HUES64 (cell line): ENCODE data around the gene SLC39A6.
"Not testable (repeated sequence)": the region's sequence is repeated elsewhere in the genome, so short reads cannot be mapped to it uniquely, and the experiment has no call there.

Source experiments
- H3K27ac ChIP-seq: 2 replicates; pipeline ENCODE4 v1.7.0; 2013; ENCODE audit warnings: low read depth, low read length, inconsistent platforms
- H3K27me3 ChIP-seq: 2 replicates; pipeline ENCODE4 v1.6.1; 2013; ENCODE audit warnings: mild to moderate bottlenecking, low read length; ENCODE audit not compliant: insufficient read depth
- H3K36me3 ChIP-seq: 2 replicates; pipeline ENCODE4 v1.6.1; 2013; ENCODE audit warnings: mild to moderate bottlenecking, low read length; ENCODE audit not compliant: insufficient read depth
- H3K4me1 ChIP-seq: 2 replicates; pipeline ENCODE4 v1.6.1; 2013; ENCODE audit warnings: mild to moderate bottlenecking, low read length, moderate library complexity; ENCODE audit not compliant: insufficient read depth
- H3K4me3 ChIP-seq: 2 replicates; pipeline ENCODE4 v1.5.1; 2013; ENCODE audit warnings: mild to moderate bottlenecking, low read length, moderate library complexity
- H3K9ac ChIP-seq: 2 replicates; pipeline ENCODE4 v1.6.1; 2013; ENCODE audit warnings: mild to moderate bottlenecking, low read depth, low read length
- H3K9me3 ChIP-seq: 2 replicates; pipeline ENCODE4 v1.6.1; 2013; ENCODE audit warnings: low read depth, low read length; ENCODE audit not compliant: insufficient read depth
- WGBS: fragments of 150-250, 120-280 bp; methylation state at CpG from one replicate; pipeline ENCODE4 v1.1.7; 2013; ENCODE audit warnings: missing lambda C conversion rate; 5-methylcytosine and 5-hydroxymethylcytosine counted together

Gene SLC39A6

GRCh38 chr18:36077764-36078163 is 51.4 kb downstream of the SLC39A6 start:
- not testable (repeated sequence) for H3K4me3 ChIP-seq, H3K36me3 ChIP-seq, H3K27ac ChIP-seq, H3K27me3 ChIP-seq, H3K4me1 ChIP-seq, H3K9ac ChIP-seq
- H3K9me3 ChIP-seq = peaks cover 19% of the 10 kb centered on the region
- 98% methylated on average over 21 of the region's 27 CpGs for WGBS

DNA sequence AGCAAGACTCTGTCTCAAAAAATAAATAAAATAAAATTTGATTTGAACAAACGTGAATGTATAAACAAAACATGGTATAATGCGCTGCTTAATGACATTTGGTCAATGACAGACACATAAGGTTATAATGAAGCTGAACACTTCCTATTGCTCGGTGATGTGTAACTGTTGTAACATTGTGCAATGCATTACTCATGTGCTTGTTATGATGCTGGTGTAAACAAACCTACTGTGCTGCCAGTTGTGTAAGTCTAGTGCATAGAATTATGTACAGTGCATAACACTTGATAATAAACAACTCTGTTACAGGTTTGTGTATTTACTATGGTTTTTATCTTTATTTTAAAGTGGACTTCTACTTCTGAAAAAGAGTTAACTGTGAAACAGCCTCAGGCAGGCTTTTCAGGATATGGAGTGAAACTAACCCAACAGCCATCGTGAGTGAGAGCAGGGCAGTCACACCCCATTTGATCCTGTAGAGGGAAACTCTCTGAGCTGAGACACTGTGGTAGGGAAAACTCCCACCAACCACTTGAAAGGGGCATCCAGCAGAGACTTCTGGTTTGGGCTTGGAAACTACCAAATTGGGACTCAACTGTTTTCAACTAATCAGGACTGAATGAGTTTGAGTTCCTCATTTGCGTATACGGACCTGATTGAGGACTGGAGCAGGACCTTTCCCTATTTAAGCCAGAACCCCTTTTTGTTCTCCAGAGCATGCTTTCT is 53.1 kb downstream of the SLC39A6 start:
- WGBS = 92% methylated on average over 6 of the region's 6 CpGs
- no peaks in the 10 kb centered on the region for H3K36me3 ChIP-seq
- H3K27me3 ChIP-seq = no peaks in the 10 kb centered on the region
- peaks cover 15% of the 10 kb centered on the region for H3K9me3 ChIP-seq
- no peaks in the 10 kb centered on the region for H3K4me1 ChIP-seq
- H3K27ac ChIP-seq = no peak overlapping the region
- no peak overlapping the region for H3K4me3 ChIP-seq
- no peak overlapping the region for H3K9ac ChIP-seq

- 91% methylated on average over 4 of the region's 4 CpGs for WGBS
- Histone ChIP-seq H3K4me3 (no peak overlapping the region), H3K36me3 (no peaks in the 10 kb centered on the region), H3K27ac (no peak overlapping the region), H3K9ac (no peak overlapping the region), H3K4me1 (no peaks in the 10 kb centered on the region), H3K27me3 (no peaks in the 10 kb centered on the region), H3K9me3 (peaks cover 3% of the 10 kb centered on the region; the same call in 1 of the 2 replicates)
Observed at GRCh38 chr18:36074435-36074834, 54.7 kb downstream of the SLC39A6 start.

- H3K27me3 ChIP-seq = no peaks in the 10 kb centered on the region
- no peak overlapping the region for H3K4me3 ChIP-seq
- WGBS = 80% methylated on average over 1 of the region's 1 CpG
- no peak overlapping the region for H3K9ac ChIP-seq
- H3K9me3 ChIP-seq = no peaks in the 10 kb centered on the region
- no peak overlapping the region for H3K27ac ChIP-seq
- no peaks in the 10 kb centered on the region for H3K4me1 ChIP-seq
- no peaks in the 10 kb centered on the region for H3K36me3 ChIP-seq
Observed at GRCh38 chr18:36073676-36074075, 55.5 kb downstream of the SLC39A6 start.

- H3K4me3 ChIP-seq, H3K27me3 ChIP-seq, H3K4me1 ChIP-seq, H3K9me3 ChIP-seq, H3K9ac ChIP-seq, H3K27ac ChIP-seq, H3K36me3 ChIP-seq: not testable (repeated sequence)
- WGBS = 95% methylated on average over 8 of the region's 8 CpGs
Observed at GRCh38 chr18:36072406-36072805, 56.7 kb downstream of the SLC39A6 start.

- Histone ChIP-seq H3K27ac (peak within 1 kb of the TSS; percentile 81), H3K9ac (peak within 1 kb of the TSS; percentile 93), H3K4me3 (peak within 1 kb of the TSS; percentile 98), H3K27me3 (no peaks in the 10 kb centered on the region), H3K9me3 (no peaks in the 10 kb centered on the region), H3K4me1 (peaks cover 14% of the 10 kb centered on the region; the same call in 1 of the 2 replicates), H3K36me3 (peaks cover 5% of the 10 kb centered on the region)
- WGBS = under 1% methylated on average over 65 of the region's 66 CpGs
Observed at GRCh38 chr18:36067055-36067957, 61.8 kb downstream of the SLC39A6 start, which contains the start of gene RPRD1A. Gene RPRD1A, minus strand, starts transcription at chr18:36067559. Its CDS starts 155 bp downstream, at chr18:36067404.

DNA sequence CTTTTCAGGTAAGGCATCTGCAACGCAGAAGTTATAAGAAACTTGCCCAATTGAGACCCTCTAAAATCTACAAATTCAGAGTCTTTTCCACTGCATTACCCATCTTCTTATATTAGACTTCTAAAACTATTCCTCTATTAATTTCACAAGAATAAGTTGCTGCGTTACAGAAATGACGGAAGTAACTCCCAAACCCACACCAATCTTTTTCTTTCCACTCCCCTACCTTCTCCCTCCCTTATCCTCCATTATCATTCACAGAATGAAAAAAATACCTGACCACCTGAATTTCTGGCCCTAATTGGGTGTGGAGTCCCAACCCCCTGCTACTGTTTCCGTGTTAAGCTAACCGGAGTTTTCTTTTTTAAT is 62.5 kb downstream of the SLC39A6 start:
- H3K27me3 ChIP-seq = no peaks in the 10 kb centered on the region
- peak overlapping the region; percentile 93 for H3K9ac ChIP-seq
- H3K27ac ChIP-seq = peak overlapping the region; percentile 81
- no peaks in the 10 kb centered on the region for H3K9me3 ChIP-seq
- WGBS = under 1% methylated on average over 5 of the region's 5 CpGs
- peak overlapping the region; percentile 98 for H3K4me3 ChIP-seq
- peaks cover 14% of the 10 kb centered on the region; the same call in 1 of the 2 replicates for H3K4me1 ChIP-seq
- peaks cover 5% of the 10 kb centered on the region for H3K36me3 ChIP-seq

- Histone ChIP-seq H3K9ac (peak overlapping the region; percentile 93), H3K4me3 (peak overlapping the region; percentile 98), H3K4me1 (peaks cover 21% of the 10 kb centered on the region; the same call in 1 of the 2 replicates), H3K27ac (no peak overlapping the region), H3K36me3 (peaks cover 5% of the 10 kb centered on the region), H3K9me3 (no peaks in the 10 kb centered on the region), H3K27me3 (no peaks in the 10 kb centered on the region)
- 58% methylated on average over 5 of the region's 5 CpGs for WGBS
Observed at GRCh38 chr18:36066001-36066400, 63.1 kb downstream of the SLC39A6 start.

DNA sequence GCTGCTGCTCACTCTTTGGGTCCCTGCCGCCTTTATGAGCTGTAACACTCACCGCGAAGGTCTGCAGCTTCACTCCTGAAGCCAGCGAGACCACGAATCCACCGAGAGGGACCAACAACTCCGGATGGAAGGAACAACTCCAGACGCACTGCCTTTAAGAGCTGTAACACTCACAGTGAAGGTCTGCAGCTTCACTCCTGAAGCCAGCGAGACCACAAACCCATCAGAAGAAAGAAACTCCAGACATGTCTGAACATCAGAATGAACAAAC is 64.4 kb downstream of the SLC39A6 start:
- Histone ChIP-seq H3K4me3 (peak overlapping the region; percentile 12; the same call in 1 of the 2 replicates), H3K4me1 (peaks cover 21% of the 10 kb centered on the region; the same call in 1 of the 2 replicates)
- WGBS = 94% methylated on average over 9 of the region's 9 CpGs
- H3K27me3 ChIP-seq, H3K9ac ChIP-seq, H3K9me3 ChIP-seq, H3K36me3 ChIP-seq, H3K27ac ChIP-seq: not testable (repeated sequence)

- Histone ChIP-seq H3K9me3 (no peaks in the 10 kb centered on the region), H3K27me3 (no peaks in the 10 kb centered on the region), H3K4me3 (no peak overlapping the region), H3K36me3 (peaks cover 5% of the 10 kb centered on the region), H3K27ac (no peak overlapping the region), H3K9ac (no peak overlapping the region), H3K4me1 (peaks cover 21% of the 10 kb centered on the region; the same call in 1 of the 2 replicates)
- 93% methylated on average over 31 of the region's 31 CpGs for WGBS
Observed at GRCh38 chr18:36064027-36064808, 64.9 kb downstream of the SLC39A6 start.

DNA sequence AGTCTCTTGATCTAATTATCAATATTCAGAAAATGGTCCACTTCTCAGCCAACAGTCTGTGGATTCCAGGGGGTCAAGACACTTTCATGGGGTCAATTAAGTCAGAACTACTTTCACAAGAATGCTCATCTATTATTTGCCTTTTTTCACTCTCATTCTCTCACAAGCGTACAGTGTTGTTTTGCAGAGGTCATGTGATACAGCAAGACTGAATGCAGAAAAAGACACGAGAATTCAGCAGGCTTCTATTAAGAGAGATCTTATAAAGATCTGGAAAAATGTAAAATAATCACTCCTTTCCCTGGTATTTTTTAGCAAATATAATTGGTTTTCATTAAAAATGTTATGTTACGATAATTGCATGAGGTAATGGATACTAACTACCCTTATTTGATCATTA is 70.5 kb downstream of the SLC39A6 start:
- no peaks in the 10 kb centered on the region for H3K9me3 ChIP-seq
- peaks cover 10% of the 10 kb centered on the region; the same call in 1 of the 2 replicates for H3K4me1 ChIP-seq
- H3K27ac ChIP-seq = no peak overlapping the region
- WGBS = 100% methylated on average over 1 of the region's 3 CpGs
- no peaks in the 10 kb centered on the region for H3K27me3 ChIP-seq
- no peak overlapping the region for H3K4me3 ChIP-seq
- H3K36me3 ChIP-seq = no peaks in the 10 kb centered on the region
- H3K9ac ChIP-seq = no peak overlapping the region
